SK-MEL-5 (cell line): Measurements from ENCODE around the gene PRKAG2. TPM values are rescaled to one million over a fixed set of nuclear protein-coding genes. Genes with fewer than 3 reads are reported as not detected.
A peak's percentile ranks its signal among the peaks of the same experiment; 100 is the strongest.

Source experiments
- DNase-seq: peaks from one replicate; pipeline ENCODE4 v3.0.0-alpha.2; 2016; ENCODE audit warnings: low read depth, low spot score
- in situ Hi-C: cut with HindIII; loops from 2 replicates; pipeline ENCODE4 v1.10.0; 2016; ENCODE audit warnings: low sequenced_read_pairs, high pct_unique_total_duplicates, low pct_unique_long_range_greater_than_20kb
- total RNA-seq: library from RNA; depleted of rRNA; stranded (reverse); fragments of >200 nt; shearing (Covaris generic); gene quantifications from 2 replicates; pipeline ENCODE4 v1.2.3, GENCODE V29; 2014

PRKAG2 gene
- total RNA-seq, 1 experiment from 2014 or later = 8.8 TPM

DNA sequence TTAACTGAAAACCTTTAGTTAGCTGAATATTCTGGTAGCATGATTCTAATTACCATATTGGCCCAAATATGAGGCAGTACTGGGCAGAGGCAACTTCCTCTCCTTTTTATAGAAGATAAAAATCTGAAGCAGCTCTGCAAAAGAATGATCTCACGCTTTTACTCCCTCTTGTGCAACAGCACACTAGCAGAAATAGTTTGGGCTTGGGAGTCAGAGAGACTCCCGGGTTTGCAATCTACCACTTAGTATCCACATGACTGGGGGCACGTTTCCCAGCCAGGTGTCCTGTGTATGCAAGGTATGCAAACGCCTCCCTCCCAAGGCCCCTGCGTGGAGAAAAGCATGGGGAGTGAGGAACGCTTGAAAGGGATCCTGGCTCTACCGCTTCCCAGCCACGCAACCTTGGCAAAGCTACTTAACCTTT, 310.0 kb downstream of the PRKAG2 start:
- DNase-seq = no peak
- in situ Hi-C loops = no loop called here

DNA sequence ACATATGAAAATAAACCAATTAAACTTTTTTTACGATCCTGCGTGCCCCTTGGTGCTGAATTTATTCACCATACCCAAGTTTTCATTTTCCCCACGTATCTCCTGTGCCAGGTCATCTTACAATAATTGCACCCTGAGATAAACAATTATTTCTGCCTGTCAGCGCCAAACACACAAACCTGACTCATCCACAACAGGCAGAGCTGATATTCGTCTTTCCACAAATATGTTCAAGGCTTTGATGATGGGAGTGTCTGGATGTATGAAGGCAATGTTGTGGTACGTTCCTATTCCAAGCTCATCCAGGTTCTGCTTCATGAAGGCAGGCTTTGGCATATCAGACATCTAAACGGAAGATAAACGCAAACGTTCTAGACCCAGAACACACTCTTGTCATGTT, 311.4 kb downstream of the PRKAG2 start:
- in situ Hi-C loops = no loop called here
- no peak for DNase-seq

DNA sequence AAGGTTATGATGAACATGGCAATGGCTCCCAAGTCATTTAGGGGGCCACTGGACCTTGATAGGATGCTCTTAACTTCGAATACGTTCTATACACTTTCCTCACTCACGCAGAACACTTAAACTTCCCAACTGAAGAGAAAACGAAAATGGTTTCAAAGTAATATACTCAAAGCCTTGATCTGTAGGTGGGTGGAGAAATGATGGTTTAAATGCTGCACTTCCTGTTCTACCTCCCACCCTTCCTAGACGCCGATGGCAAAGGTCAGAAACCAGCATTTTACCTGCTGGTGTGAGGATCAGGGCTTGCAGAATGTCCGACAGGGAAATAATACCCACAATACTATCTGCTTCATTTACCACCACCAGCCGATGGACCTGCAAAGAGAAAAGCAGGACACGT, 316.7 kb downstream of the PRKAG2 start:
- DNase-seq = no peak
- in situ Hi-C loops = no loop called here

DNA sequence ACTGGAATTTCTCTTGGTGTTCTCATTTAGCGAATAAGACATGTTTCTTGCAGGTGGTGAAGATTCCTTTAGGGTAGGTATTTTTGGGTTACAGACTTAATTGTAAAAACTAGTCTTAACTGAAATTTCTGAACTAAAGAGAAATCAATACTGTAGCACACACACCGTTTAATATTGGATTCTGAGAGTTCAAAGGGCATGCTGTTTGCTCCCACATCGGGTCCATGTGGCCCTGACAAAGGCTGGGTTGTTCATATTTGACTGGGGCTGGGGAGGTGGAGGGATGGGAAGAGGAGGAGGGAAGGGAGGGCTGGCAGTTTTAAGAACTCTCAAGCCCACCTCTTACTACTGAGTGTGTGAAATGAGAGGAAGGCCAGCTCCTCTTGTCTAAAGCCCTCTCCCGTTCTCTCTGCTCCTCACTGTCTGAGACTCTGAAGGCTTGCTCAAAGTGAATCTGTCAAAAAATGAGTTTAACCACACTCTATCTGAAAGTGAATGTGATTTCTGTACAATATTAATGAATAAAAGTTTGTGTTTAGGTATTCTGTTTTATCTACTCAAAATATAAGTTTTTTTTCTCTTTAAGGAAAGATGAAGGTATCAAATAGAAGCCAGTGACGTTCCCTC, 317.2 kb downstream of the PRKAG2 start:
- DNase-seq = no peak
- in situ Hi-C loops = no loop called here

DNA sequence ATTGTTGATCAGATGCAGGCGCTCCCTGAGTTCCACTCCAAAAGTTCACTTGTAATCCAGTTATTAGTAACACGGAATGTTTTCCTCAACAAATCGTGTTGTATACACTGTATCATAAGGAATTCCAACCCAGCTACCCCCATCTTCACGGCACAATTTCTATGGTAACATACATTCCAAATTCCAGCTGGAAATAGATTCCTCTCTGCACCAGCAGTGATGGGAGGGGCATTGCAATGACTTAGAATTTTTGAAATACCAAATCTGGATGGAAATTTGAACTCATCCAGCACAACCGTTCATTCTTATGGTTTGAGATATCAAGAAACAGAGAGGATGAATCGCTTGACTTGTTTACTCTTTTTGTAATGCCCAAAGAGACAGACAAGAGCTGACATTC, 318.3 kb downstream of the PRKAG2 start:
- no peak for DNase-seq
- in situ Hi-C loops = no loop called here

DNA sequence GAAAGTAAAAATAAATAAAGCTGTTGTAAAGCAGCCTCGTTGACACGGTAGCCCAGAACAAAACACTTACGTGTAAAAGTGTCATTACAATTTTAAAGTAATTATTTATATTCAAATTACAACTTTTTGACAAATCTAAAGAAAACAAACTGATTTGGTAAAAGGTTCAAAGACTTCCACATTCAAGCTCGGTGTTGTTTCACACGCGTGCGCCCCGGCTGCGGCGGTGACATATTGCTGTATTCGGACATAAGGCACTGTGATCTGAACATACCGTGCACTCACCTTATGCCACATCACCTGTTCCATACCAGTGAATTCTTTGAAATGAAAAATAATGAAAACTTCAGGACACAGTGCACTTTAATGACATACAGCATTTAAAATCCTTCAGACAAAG, 320.3 kb downstream of the PRKAG2 start:
- in situ Hi-C loops = no loop called here
- DNase-seq = no peak

- in situ Hi-C loops = no loop called here
- no peak for DNase-seq
Measured at GRCh38 chr7:151553356-151553755, 323.6 kb downstream of the PRKAG2 start.

DNA sequence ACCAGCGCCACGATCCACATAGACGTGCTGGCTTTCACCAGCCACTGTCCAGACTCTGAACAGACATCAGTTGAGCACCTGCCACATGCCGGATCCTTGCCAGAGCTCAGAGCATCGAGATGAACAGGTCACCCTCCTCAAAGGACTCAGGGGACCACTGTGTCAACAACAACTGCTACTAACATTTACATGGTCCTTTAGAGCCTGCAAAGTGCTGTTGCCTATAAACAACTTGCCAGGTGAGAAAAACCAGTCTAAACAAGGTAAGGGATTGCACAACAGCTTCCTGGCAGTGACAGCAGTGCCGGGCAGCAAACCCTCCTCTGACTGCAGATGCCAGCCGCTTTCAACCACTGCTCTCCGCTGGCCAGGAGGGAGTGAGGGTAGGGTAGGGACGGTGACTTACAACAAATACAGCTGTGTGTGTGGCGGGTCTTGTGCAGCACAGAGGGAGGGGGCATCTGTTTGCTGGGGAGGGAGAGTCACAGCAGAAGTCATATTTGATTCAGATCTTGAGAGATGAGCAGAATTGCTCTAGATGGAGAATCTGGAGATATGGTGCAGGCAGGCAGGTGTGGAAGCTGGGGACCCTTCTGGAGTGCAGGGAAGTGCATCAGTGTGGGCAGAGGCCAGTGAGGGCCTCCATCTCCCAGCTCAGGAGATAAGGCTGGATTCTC, 324.4 kb downstream of the PRKAG2 start:
- no peak for DNase-seq
- in situ Hi-C loops = no loop called here

DNA sequence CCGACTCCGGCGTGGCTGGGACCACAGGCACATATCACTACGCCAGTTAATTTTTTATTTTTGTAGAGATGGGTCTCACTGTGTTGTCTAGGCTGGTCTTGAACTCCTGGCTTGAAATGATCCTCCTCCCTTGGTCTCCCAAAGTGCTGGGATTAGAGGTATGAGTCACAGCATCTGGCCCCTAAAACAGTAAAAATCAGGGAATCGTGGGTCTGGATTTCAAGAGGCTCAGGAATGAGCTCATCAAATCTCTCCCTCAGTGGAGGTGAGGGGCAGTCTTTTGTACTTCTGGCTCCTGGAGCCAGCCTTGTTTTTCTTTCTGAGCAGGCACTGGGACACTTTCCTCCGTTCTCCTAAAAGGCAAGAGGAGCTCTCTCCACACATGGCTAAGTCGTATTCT, 325.1 kb downstream of the PRKAG2 start:
- in situ Hi-C loops = no loop called here
- DNase-seq = no peak

GRCh38 chr7:151550656-151551286, 326.1 kb downstream of the PRKAG2 start:
- in situ Hi-C loops = no loop called here

GRCh38 chr7:151549644-151550043, 327.3 kb downstream of the PRKAG2 start:
- in situ Hi-C loops = no loop called here
- DNase-seq = no peak

More at GRCh38 chr7:151550656-151551286, 326.1 kb downstream of the PRKAG2 start:
- peak; percentile 52 for DNase-seq

DNA sequence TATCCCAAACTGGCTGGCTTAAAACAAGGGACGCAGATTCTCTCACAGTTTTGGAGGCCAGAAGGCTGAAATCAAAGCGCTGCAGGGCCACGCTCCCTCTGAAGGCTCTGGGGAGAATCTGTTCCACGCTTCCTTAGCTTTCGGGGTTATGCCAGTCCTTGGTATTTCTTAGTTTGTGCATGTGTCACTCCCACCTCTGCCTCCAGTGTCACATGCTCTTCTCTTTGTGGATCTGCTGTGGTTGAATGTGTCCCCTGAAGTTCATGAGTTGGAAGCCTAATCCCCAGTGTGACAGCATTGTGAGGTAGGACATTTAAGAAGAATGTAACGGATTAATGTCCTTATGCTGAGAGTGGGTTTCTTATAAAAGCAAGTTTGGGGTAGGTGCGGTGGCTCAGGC, 327.8 kb downstream of the PRKAG2 start:
- in situ Hi-C loops = no loop called here
- DNase-seq = no peak

- in situ Hi-C loops = no loop called here
- no peak for DNase-seq
Measured at GRCh38 chr7:151544183-151544582, 332.7 kb downstream of the PRKAG2 start.

GRCh38 chr7:151542606-151543130, 334.2 kb downstream of the PRKAG2 start:
- in situ Hi-C loops = no loop called here
- DNase-seq = no peak

- no peak for DNase-seq
- in situ Hi-C loops = no loop called here
Measured at GRCh38 chr7:151541709-151542499, 335.0 kb downstream of the PRKAG2 start.

GRCh38 chr7:151540146-151540545, 336.8 kb downstream of the PRKAG2 start:
- no peak for DNase-seq
- in situ Hi-C loops = no loop called here

- in situ Hi-C loops = no loop called here
- DNase-seq = peak; percentile 41
Measured at GRCh38 chr7:151539088-151539671, 337.7 kb downstream of the PRKAG2 start.
